Measurements from ENCODE around the gene LGALS9C.
"Not testable (repeated sequence)": the region's sequence is repeated elsewhere in the genome, so short reads cannot be mapped to it uniquely, and the experiment has no call there.

DNA sequence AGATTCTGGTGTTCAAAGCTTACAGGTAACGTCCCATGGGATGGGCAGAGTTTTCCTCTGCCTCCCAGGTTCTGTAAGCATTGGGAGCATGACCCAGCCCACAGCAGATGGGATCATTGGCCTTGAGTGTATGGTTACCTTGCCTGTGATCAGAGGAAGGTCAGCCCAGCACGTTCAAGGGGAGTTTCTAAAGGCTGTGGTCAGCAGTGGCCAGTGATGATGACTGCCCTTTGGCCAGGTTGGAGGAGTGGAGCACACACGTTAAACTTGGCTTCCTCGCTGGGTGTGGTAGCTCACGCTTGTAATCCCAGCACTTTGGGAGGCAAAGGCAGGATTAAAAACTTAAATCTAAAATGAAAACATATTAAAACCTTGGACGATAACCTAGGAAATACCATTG, 51.8 kb downstream of the LGALS9C start:
- TF ChIP-seq, protein P1, sequence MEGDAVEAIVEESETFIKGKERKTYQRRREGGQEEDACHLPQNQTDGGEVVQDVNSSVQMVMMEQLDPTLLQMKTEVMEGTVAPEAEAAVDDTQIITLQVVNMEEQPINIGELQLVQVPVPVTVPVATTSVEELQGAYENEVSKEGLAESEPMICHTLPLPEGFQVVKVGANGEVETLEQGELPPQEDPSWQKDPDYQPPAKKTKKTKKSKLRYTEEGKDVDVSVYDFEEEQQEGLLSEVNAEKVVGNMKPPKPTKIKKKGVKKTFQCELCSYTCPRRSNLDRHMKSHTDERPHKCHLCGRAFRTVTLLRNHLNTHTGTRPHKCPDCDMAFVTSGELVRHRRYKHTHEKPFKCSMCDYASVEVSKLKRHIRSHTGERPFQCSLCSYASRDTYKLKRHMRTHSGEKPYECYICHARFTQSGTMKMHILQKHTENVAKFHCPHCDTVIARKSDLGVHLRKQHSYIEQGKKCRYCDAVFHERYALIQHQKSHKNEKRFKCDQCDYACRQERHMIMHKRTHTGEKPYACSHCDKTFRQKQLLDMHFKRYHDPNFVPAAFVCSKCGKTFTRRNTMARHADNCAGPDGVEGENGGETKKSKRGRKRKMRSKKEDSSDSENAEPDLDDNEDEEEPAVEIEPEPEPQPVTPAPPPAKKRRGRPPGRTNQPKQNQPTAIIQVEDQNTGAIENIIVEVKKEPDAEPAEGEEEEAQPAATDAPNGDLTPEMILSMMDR (IDR thresholded peaks at IDR 0.05) = not testable (repeated sequence)
- not testable (repeated sequence) for TF ChIP-seq POLR2A (IDR thresholded peaks at IDR 0.05)

Measured in ovary (tissue), 3 donors.